Smooth muscle cell of bladder (primary cell): Measurements from ENCODE around the gene PPP2R2D. TPM values are rescaled to one million over a fixed set of nuclear protein-coding genes. Genes with fewer than 3 reads are reported as not detected.

Experiments used
- total RNA-seq: library from RNA; depleted of rRNA; stranded (reverse); fragments of >200 nt; gene quantifications from 2 replicates; pipeline ENCODE4 v1.2.3, GENCODE V29; 2014

The PPP2R2D gene
- total RNA-seq = 19.2 and 26.9 TPM in 2 replicates

DNA sequence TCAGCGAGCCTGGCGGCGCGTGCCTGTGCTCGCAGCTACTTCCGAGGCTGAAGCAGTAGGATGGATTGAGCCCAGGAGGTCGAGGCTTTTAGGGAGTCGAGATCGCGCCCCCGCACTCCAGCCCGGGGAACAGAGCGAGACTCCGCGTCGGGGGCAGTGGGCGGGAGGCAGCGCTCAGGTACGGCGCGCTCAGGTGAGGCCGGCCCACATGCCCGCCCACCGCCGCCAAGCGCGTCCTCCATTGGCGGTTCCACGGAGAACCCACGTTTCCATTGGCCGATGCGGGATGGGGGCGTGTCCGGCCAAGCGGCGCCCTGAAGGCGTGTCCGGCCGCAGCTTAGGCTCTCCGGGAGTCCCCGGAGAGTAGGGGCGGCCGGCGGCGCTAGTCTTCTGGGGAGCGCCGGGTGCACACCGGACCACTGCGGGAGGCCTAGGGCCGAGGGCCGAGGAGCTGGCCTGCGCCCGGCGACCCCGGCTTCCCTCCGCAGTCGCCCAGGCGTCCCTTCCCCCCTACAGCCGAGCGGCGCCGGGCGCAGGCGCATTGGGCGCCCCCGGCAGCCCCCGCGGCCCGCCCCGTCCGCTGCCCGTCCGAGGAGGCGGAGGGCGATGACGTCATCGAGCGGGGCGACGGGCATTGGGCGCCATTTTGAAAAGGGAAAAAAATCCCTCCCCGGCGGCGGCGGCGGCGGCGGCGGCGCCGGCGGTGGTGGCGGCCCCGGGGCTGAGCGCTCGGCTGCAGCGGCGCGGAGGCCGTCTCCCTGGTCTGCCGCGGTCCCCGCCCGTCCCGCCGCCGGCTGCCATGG lies at the start of gene PPP2R2D:
TSS of gene PPP2R2D (plus strand) at position 659 of the 803 bp plus-strand sequence. CDS start at position 800, 141 bp downstream.

DNA sequence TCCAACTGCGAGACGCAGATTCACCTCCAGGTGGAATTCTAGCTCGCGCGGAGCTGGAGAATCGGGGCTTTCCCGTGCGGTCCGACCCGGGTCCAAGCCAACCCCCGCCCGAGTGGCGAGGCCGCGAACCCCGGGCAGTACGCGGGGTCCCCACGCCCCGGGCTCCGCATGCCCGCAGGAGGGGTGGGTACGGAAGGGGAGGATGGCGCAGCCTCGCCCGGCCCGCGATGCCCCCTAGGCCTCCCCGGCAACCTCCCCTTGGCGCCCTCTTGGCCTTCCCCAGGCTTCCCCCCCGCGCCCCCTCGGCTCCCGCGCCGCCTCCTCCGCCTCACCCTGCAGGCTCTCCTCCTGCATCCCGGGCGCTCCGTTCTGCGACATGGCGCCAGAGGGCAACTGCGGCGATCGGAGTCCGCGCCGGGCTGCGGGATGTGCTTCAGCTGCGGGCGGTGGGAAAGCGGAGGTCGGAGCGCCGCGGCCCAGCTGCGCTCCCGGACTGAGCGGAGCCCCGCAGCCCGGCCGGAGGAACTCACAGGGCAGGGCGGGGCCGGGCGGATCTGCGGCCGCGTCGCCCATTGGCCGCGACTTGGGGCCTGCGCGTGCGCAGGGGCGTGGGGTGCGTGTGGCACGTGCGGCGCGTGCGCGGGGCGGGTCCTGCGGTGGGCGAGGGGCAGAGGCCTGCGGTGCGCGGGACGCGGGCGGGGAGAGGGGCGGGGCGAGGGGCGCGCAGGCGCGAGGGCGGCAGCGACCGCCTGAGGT lies 80.8 kb downstream of the PPP2R2D start, which contains the start of gene BNIP3:
TSS of gene BNIP3 (minus strand) at position 495 of the 756 bp plus-strand sequence. CDS start at position 378, 117 bp downstream.

Other genes with a start within 250 kb of the PPP2R2D start
- gene BNIP3, start 80.9 kb downstream of the PPP2R2D start, total RNA-seq = 86.6 and 237 TPM in 2 replicates
- gene JAKMIP3, start 164.9 kb downstream of the PPP2R2D start, total RNA-seq = 0.14 and 0.55 TPM in 2 replicates